C4-2B (cell line): ENCODE data around the gene WDR7.

Experiments
- ZFX ChIP-seq: fragments of 450-650 bp; IDR thresholded peaks from 2 replicates; pipeline ENCODE4 v1.6.1; 2017
- TF ChIP-seq, protein P1 (sequence below): fragments of 450-650 bp; conservative IDR thresholded peaks from 2 replicates; pipeline ENCODE4 v1.5.1; 2017; ENCODE audit warnings: mild to moderate bottlenecking

GRCh38 chr18:56844556-56844955 is 193.4 kb downstream of the WDR7 start:
- TF ChIP-seq, protein P1, sequence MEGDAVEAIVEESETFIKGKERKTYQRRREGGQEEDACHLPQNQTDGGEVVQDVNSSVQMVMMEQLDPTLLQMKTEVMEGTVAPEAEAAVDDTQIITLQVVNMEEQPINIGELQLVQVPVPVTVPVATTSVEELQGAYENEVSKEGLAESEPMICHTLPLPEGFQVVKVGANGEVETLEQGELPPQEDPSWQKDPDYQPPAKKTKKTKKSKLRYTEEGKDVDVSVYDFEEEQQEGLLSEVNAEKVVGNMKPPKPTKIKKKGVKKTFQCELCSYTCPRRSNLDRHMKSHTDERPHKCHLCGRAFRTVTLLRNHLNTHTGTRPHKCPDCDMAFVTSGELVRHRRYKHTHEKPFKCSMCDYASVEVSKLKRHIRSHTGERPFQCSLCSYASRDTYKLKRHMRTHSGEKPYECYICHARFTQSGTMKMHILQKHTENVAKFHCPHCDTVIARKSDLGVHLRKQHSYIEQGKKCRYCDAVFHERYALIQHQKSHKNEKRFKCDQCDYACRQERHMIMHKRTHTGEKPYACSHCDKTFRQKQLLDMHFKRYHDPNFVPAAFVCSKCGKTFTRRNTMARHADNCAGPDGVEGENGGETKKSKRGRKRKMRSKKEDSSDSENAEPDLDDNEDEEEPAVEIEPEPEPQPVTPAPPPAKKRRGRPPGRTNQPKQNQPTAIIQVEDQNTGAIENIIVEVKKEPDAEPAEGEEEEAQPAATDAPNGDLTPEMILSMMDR: no peak
- TF ChIP-seq ZFX: no peak
